Sigmoid colon (tissue), 4 donors: ENCODE data around the gene TMEM209.

ENCODE experiments used
- CTCF ChIP-seq, 4 experiments: fragments of 450-650 bp in 3 of 4; fragments of 200-600 bp in 1 of 4; IDR thresholded peaks; one replicate each; pipeline ENCODE4 v1.5.1; 2016 to 2019; ENCODE audit warnings: antibody characterized with exemption in 4 of 4, mild to moderate bottlenecking in 3 of 4, moderate library complexity in 2 of 4
- EP300 ChIP-seq, 4 donors: sonication (generic); formaldehyde crosslinking; IDR thresholded peaks; one replicate each; pipeline ENCODE4 v1.6.1; 2017; ENCODE audit warnings: antibody characterized with exemption in 4 of 4
- POLR2A ChIP-seq, 2 donors: fragments of 450-650 bp; IDR thresholded peaks; one replicate each; pipeline ENCODE4 v1.6.1; 2016; ENCODE audit warnings: antibody characterized with exemption in 2 of 2, mild to moderate bottlenecking in 2 of 2, moderate library complexity in 2 of 2
- POLR2AphosphoS5 ChIP-seq, 4 donors: sonication (generic); formaldehyde crosslinking; IDR thresholded peaks; one replicate each; pipeline ENCODE4 v1.6.1; 2017; ENCODE audit warnings: antibody characterized with exemption in 4 of 4

- TF ChIP-seq CTCF (IDR thresholded peaks at IDR 0.05) (no peak), POLR2A (IDR thresholded peaks at IDR 0.05) (no peak), EP300 (IDR thresholded peaks at IDR 0.05) (no peak), POLR2AphosphoS5 (IDR thresholded peaks at IDR 0.05) (no peak)
Measured at GRCh38 chr7:130178251-130178650, 27.0 kb downstream of the TMEM209 start.
